Neural cell (in vitro differentiated cells): ENCODE measurements around the gene PCLO. TPM values are rescaled to one million over a fixed set of nuclear protein-coding genes. Genes with fewer than 3 reads are reported as not detected.

Experiments used
- H2AFZ ChIP-seq: fragments of 200-600, 300-800 bp; sonication (generic), shearing (Covaris generic); 2 replicates; pipeline ENCODE4 v1.6.0; 2014; ENCODE audit warnings: low read depth, mild to moderate bottlenecking, antibody characterized with exemption, low read length, moderate library complexity
- H3F3A ChIP-seq: fragments of 200-600 bp; shearing (Covaris generic); 2 replicates; pipeline ENCODE4 v1.6.1; 2016; ENCODE audit warnings: mild to moderate bottlenecking, moderate library complexity, mixed read lengths, antibody characterized with exemption, low read length; ENCODE audit not compliant: insufficient read depth, poor library complexity, severe bottlenecking
- H3K27ac ChIP-seq: fragments of 200-600, 300-800 bp; sonication (generic), shearing (Covaris generic); 2 replicates; pipeline ENCODE4 v1.5.1; 2014; ENCODE audit warnings: mild to moderate bottlenecking, low read length, moderate library complexity
- H3K27me3 ChIP-seq: fragments of 300-800, 200-600 bp; sonication (generic), shearing (Covaris generic); 2 replicates; pipeline ENCODE4 v1.6.0; 2014; ENCODE audit warnings: mild to moderate bottlenecking, low read depth, low read length, moderate library complexity; ENCODE audit not compliant: insufficient read depth
- H3K36me3 ChIP-seq: fragments of 300-800, 200-600 bp; sonication (generic), shearing (Covaris generic); 2 replicates; pipeline ENCODE4 v1.5.1; 2014; ENCODE audit warnings: mild to moderate bottlenecking, antibody characterized with exemption, low read length, moderate library complexity; ENCODE audit not compliant: insufficient read depth
- H3K4me2 ChIP-seq: fragments of 300-800, 200-600 bp; sonication (generic), shearing (Covaris generic); 2 replicates; pipeline ENCODE4 v1.6.0; 2014; ENCODE audit warnings: mild to moderate bottlenecking, low read length
- H3K4me3 ChIP-seq: fragments of 300-800, 200-600 bp; sonication (generic), shearing (Covaris generic); 2 replicates; pipeline ENCODE4 v1.5.1; 2014; ENCODE audit warnings: mild to moderate bottlenecking, low read length, moderate library complexity
- H3K79me2 ChIP-seq: fragments of 200-600 bp; shearing (Covaris generic); replicated peaks from 2 replicates; pipeline ENCODE4 v1.6.0; 2014; ENCODE audit warnings: mild to moderate bottlenecking, low read length, moderate library complexity; ENCODE audit not compliant: insufficient read depth
- H3K9ac ChIP-seq: fragments of 300-800, 200-600 bp; sonication (generic), shearing (Covaris generic); 2 replicates; pipeline ENCODE4 v1.6.1; 2016; ENCODE audit warnings: mild to moderate bottlenecking, low read length, mixed read lengths
- H3K9me2 ChIP-seq: fragments of 200-600 bp; shearing (Covaris generic); 2 replicates; pipeline ENCODE4 v1.6.1; 2016; ENCODE audit warnings: mild to moderate bottlenecking, low read length, mixed read lengths; ENCODE audit not compliant: insufficient read depth
- H3K9me3 ChIP-seq: fragments of 200-600, 300-800 bp; sonication (generic), shearing (Covaris generic); 2 replicates; pipeline ENCODE4 v1.6.1; 2016; ENCODE audit warnings: mild to moderate bottlenecking, mixed run types, low read length, moderate library complexity, mixed read lengths
- H4K20me1 ChIP-seq: fragments of 200-600 bp; shearing (Covaris generic); 2 replicates; pipeline ENCODE4 v1.6.1; 2016; ENCODE audit warnings: mild to moderate bottlenecking, mixed run types; ENCODE audit not compliant: insufficient read depth
- EP300 ChIP-seq: fragments of 450-650 bp; conservative IDR thresholded peaks from 2 replicates; pipeline ENCODE4 v1.6.1; 2014; ENCODE audit warnings: antibody characterized with exemption, mild to moderate bottlenecking, moderate library complexity; ENCODE audit not compliant: poor library complexity, severe bottlenecking
- EZH2 ChIP-seq: fragments of 200-600, 300-800 bp; shearing (Covaris generic), sonication (generic); IDR thresholded peaks from 2 replicates; pipeline ENCODE4 v1.6.1; 2014; ENCODE audit warnings: antibody characterized with exemption, low read length, borderline replicate concordance, mild to moderate bottlenecking; ENCODE audit not compliant: insufficient read depth, poor library complexity, severe bottlenecking
- MXI1 ChIP-seq: fragments of 450-650 bp; conservative IDR thresholded peaks from 2 replicates; pipeline ENCODE4 v1.6.1; 2014; ENCODE audit warnings: antibody characterized with exemption, mild to moderate bottlenecking; ENCODE audit not compliant: poor library complexity, severe bottlenecking
- POLR2AphosphoS5 ChIP-seq: IDR thresholded peaks from 2 replicates; pipeline ENCODE4 v1.6.1; 2012
- RAD21 ChIP-seq: fragments of 450-650 bp; conservative IDR thresholded peaks from 2 replicates; pipeline ENCODE4 v1.6.1; 2014; ENCODE audit warnings: antibody characterized with exemption, mild to moderate bottlenecking, moderate library complexity
- SMC3 ChIP-seq: fragments of 450-650 bp; conservative IDR thresholded peaks from 2 replicates; pipeline ENCODE4 v1.6.1; 2014; ENCODE audit warnings: antibody characterized with exemption, mild to moderate bottlenecking, moderate library complexity; ENCODE audit not compliant: poor library complexity
- TAF1 ChIP-seq: IDR thresholded peaks from 2 replicates; pipeline ENCODE4 v1.6.1; 2012; ENCODE audit warnings: low read depth
- polyA plus RNA-seq: library from polyadenylated mRNA; depleted of rRNA; stranded (reverse); fragments of >200 nt; gene quantifications from 2 replicates; pipeline ENCODE4 v1.2.3, GENCODE V29; 2014
- TF ChIP-seq, protein P1 (sequence below): fragments of 450-650 bp; IDR thresholded peaks from 2 replicates; pipeline ENCODE4 v1.5.1; 2014; ENCODE audit warnings: antibody characterized with exemption, mild to moderate bottlenecking, moderate library complexity; ENCODE audit not compliant: poor library complexity, severe bottlenecking
- TF ChIP-seq, protein P2 (sequence below): IDR thresholded peaks from 2 replicates; pipeline ENCODE4 v1.6.1; 2012; ENCODE audit warnings: borderline replicate concordance

PCLO gene
- polyA plus RNA-seq, 1 donor from 2014 or later, result 25.5 TPM

DNA sequence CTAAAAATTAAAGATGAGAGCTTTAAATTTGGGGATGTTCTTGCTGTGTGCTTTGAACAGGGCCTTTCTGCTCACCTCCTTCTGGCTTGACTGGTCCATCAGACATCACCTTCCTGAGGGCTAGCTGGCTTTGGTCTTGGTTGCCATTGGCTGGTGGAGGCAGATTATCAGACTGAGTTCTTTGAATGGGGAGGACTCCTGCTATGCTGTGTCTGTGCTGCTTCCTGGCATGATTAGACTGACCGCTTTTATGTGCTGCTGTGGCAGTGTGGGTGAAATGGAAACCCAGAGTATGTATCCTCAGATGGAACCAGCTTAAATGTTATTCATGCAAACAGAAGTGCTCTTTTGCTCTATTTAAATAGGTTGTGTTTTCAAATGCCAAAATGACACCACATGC, 341.6 kb downstream of the PCLO start:
- TF ChIP-seq SMC3 (no peak), EZH2 (no peak)
- TF ChIP-seq, protein P1, sequence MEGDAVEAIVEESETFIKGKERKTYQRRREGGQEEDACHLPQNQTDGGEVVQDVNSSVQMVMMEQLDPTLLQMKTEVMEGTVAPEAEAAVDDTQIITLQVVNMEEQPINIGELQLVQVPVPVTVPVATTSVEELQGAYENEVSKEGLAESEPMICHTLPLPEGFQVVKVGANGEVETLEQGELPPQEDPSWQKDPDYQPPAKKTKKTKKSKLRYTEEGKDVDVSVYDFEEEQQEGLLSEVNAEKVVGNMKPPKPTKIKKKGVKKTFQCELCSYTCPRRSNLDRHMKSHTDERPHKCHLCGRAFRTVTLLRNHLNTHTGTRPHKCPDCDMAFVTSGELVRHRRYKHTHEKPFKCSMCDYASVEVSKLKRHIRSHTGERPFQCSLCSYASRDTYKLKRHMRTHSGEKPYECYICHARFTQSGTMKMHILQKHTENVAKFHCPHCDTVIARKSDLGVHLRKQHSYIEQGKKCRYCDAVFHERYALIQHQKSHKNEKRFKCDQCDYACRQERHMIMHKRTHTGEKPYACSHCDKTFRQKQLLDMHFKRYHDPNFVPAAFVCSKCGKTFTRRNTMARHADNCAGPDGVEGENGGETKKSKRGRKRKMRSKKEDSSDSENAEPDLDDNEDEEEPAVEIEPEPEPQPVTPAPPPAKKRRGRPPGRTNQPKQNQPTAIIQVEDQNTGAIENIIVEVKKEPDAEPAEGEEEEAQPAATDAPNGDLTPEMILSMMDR, result no peak
- H3K27ac ChIP-seq, result no peak overlapping the region
- no peak overlapping the region for H3K4me3 ChIP-seq
- no peak overlapping the region for H2AFZ ChIP-seq
- no peaks in the 10 kb centered on the region for H3K27me3 ChIP-seq
- H3K9me2 ChIP-seq, result no peaks in the 10 kb centered on the region
- no peak overlapping the region for H3K9ac ChIP-seq
- H4K20me1 ChIP-seq, result no peaks in the 10 kb centered on the region
- no peak overlapping the region for H3K4me2 ChIP-seq
- H3K36me3 ChIP-seq, result peaks cover 16% of the 10 kb centered on the region
- H3F3A ChIP-seq, result no peaks in the 10 kb centered on the region
- no peaks in the 10 kb centered on the region for H3K9me3 ChIP-seq
- H3K79me2 ChIP-seq, result no peaks in the 10 kb centered on the region

DNA sequence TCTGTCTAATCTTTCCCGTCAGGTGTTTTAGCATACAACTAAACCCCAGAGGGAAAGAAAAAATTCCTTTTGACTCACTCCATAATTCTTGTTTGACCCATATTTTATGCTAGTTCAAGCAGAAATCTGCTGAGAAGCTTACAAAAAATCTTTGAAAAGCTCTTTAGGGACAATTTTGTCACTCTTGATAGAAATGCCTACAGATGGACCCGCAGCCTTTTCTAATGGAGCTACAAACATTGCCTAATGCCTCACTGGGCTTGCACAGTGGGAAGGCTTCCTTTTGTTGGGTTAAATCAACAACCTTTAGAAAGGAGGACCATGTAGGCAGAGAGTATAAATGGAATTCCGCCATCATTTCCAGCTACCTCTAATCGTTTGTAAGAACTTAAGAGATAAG, 344.5 kb downstream of the PCLO start:
- Histone ChIP-seq H3F3A (no peaks in the 10 kb centered on the region), H3K4me3 (no peak overlapping the region), H3K79me2 (no peaks in the 10 kb centered on the region), H3K9me2 (no peaks in the 10 kb centered on the region), H3K9ac (no peak overlapping the region), H3K9me3 (no peaks in the 10 kb centered on the region), H2AFZ (no peak overlapping the region), H3K36me3 (peaks cover 12% of the 10 kb centered on the region), H4K20me1 (no peaks in the 10 kb centered on the region), H3K4me2 (no peak overlapping the region), H3K27ac (no peak overlapping the region), H3K27me3 (no peaks in the 10 kb centered on the region)
- TF ChIP-seq TAF1 (no peak), EZH2 (no peak), EP300 (no peak), POLR2AphosphoS5 (no peak), RAD21 (no peak), MXI1 (no peak), SMC3 (no peak)
- TF ChIP-seq, protein P1, result no peak
- TF ChIP-seq, protein P2, sequence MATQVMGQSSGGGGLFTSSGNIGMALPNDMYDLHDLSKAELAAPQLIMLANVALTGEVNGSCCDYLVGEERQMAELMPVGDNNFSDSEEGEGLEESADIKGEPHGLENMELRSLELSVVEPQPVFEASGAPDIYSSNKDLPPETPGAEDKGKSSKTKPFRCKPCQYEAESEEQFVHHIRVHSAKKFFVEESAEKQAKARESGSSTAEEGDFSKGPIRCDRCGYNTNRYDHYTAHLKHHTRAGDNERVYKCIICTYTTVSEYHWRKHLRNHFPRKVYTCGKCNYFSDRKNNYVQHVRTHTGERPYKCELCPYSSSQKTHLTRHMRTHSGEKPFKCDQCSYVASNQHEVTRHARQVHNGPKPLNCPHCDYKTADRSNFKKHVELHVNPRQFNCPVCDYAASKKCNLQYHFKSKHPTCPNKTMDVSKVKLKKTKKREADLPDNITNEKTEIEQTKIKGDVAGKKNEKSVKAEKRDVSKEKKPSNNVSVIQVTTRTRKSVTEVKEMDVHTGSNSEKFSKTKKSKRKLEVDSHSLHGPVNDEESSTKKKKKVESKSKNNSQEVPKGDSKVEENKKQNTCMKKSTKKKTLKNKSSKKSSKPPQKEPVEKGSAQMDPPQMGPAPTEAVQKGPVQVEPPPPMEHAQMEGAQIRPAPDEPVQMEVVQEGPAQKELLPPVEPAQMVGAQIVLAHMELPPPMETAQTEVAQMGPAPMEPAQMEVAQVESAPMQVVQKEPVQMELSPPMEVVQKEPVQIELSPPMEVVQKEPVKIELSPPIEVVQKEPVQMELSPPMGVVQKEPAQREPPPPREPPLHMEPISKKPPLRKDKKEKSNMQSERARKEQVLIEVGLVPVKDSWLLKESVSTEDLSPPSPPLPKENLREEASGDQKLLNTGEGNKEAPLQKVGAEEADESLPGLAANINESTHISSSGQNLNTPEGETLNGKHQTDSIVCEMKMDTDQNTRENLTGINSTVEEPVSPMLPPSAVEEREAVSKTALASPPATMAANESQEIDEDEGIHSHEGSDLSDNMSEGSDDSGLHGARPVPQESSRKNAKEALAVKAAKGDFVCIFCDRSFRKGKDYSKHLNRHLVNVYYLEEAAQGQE, result no peak
